HG03432 (cell line): ENCODE data around the gene BAG3.
"Not testable (repeated sequence)": the region's sequence is repeated elsewhere in the genome, so short reads cannot be mapped to it uniquely, and the experiment has no call there.

ENCODE experiments used
- ATAC-seq: cut with Tn5 transposase; IDR thresholded peaks from one replicate; pipeline ENCODE4 v1.9.1; 2021; ENCODE audit warnings: mild to moderate bottlenecking, moderate library complexity; ENCODE audit not compliant: unreplicated experiment

Gene BAG3

GRCh38 chr10:119650692-119651513 is at the start of gene BAG3:
TSS of gene BAG3 (plus strand) at chr10:119651380. CDS start at chr10:119651676, 296 bp downstream.
- ATAC-seq = peak; percentile 83

GRCh38 chr10:119602241-119603095 is 48.7 kb upstream of the BAG3 start:
- ATAC-seq = no peak

GRCh38 chr10:119604468-119604867 is 46.7 kb upstream of the BAG3 start:
- ATAC-seq = no peak

GRCh38 chr10:119608316-119609155 is 42.6 kb upstream of the BAG3 start:
- no peak for ATAC-seq

GRCh38 chr10:119609516-119609915 is 41.7 kb upstream of the BAG3 start:
- ATAC-seq = no peak

- no peak for ATAC-seq
Measured at GRCh38 chr10:119611433-119611832, 39.7 kb upstream of the BAG3 start.

GRCh38 chr10:119613741-119614140 is 37.4 kb upstream of the BAG3 start:
- ATAC-seq = no peak

- no peak for ATAC-seq
Measured at GRCh38 chr10:119614686-119615085, 36.5 kb upstream of the BAG3 start.

- no peak for ATAC-seq
Measured at GRCh38 chr10:119616882-119617570, 34.2 kb upstream of the BAG3 start.

GRCh38 chr10:119619215-119619614 is 32.0 kb upstream of the BAG3 start:
- ATAC-seq = no peak

- ATAC-seq = not testable (repeated sequence)
Measured at GRCh38 chr10:119619811-119620210, 31.4 kb upstream of the BAG3 start.

- no peak for ATAC-seq
Measured at GRCh38 chr10:119620241-119621077, 30.7 kb upstream of the BAG3 start.

GRCh38 chr10:119621078-119621384 is 30.1 kb upstream of the BAG3 start:
- ATAC-seq = no peak

GRCh38 chr10:119625570-119626280 is 25.5 kb upstream of the BAG3 start:
- ATAC-seq = no peak

GRCh38 chr10:119630300-119630699 is 20.9 kb upstream of the BAG3 start:
- no peak for ATAC-seq

- no peak for ATAC-seq
Measured at GRCh38 chr10:119633538-119634218, 17.5 kb upstream of the BAG3 start.

GRCh38 chr10:119634219-119634544 is 17.0 kb upstream of the BAG3 start:
- ATAC-seq = no peak

GRCh38 chr10:119637631-119638030 is 13.5 kb upstream of the BAG3 start:
- ATAC-seq = no peak

- ATAC-seq = no peak
Measured at GRCh38 chr10:119638982-119639381, 12.2 kb upstream of the BAG3 start.
